GF-D8 (cell line): ENCODE results near the gene FGD4.

Experiments
- DNase-seq: peaks from one replicate; lab custom pipeline; 2025; lab: John Stamatoyannopoulos, UW

FGD4 gene

GRCh38 chr12:32399370-32400113 lies at the start of gene FGD4:
Gene FGD4, plus strand, starts transcription at chr12:32399558.
- no peak for DNase-seq

- DNase-seq, result no peak
Observed at GRCh38 chr12:32353540-32353939, 45.8 kb upstream of the FGD4 start.

GRCh38 chr12:32357601-32358249 lies 41.6 kb upstream of the FGD4 start:
- no peak for DNase-seq

DNA sequence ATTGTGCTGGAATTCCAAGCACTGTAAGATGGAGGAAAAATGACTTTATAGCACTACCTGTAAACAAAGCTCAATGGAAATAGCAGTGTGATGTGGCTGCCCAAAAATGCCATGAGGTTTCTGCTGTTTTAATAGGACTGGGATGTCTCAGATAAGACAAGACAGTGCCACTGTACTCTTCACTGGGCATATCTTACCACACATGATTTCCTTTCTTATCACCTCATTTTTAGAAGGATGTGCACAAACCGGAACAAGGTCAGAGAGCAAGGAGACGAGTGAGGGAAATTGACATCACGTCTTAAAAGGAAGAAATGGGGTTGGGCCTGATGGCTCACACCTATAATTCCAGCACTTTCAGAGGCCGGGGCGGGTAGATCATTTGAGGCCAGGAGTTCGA lies 38.4 kb upstream of the FGD4 start:
- DNase-seq, result no peak

- no peak for DNase-seq
Observed at GRCh38 chr12:32362892-32363291, 36.5 kb upstream of the FGD4 start.

- peak; percentile 12 for DNase-seq
Observed at GRCh38 chr12:32365473-32366064, 33.8 kb upstream of the FGD4 start.

- no peak for DNase-seq
Observed at GRCh38 chr12:32366714-32367113, 32.6 kb upstream of the FGD4 start.

DNA sequence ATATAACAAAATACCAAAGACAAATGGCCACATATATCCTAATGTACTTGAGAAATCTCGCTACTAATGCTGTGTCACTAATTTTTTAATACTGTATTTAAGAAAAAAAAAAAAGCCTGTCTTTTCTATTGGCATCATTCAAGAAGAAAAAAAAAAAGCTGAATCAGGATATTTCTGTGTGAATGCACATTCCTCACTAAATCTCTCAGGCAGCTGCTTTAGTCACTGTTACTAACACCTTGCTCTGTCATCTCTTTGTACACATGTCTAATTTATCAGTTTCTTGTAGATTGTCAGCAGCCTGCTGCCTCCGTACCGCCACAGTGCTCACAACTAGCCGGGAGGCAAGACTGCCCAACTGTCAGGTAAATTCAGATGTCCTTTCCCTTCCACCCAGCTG lies 32.0 kb upstream of the FGD4 start:
- DNase-seq, result no peak

DNA sequence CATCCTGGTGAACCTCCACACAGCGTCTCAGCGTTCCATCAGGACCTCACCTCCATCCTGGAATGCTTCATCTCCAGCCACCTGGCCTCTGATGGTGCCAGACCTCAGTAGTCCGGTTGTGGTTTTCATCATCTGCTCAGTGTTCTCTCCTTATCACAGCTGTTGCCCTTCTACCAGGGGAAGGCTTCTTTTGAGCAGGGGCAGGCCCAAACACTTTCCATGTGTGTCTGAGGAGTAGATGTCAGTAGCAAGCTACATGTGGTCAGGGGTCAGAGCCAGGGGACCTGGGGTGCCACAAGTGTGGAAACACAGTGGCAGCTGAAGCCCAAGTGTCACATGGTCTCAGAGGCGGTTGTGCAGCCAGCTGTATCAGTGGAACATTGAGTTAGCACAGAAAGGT lies 30.2 kb upstream of the FGD4 start:
- no peak for DNase-seq

- DNase-seq, result no peak
Observed at GRCh38 chr12:32377344-32378055, 21.9 kb upstream of the FGD4 start.

- DNase-seq, result no peak
Observed at GRCh38 chr12:32379213-32379612, 20.1 kb upstream of the FGD4 start.

DNA sequence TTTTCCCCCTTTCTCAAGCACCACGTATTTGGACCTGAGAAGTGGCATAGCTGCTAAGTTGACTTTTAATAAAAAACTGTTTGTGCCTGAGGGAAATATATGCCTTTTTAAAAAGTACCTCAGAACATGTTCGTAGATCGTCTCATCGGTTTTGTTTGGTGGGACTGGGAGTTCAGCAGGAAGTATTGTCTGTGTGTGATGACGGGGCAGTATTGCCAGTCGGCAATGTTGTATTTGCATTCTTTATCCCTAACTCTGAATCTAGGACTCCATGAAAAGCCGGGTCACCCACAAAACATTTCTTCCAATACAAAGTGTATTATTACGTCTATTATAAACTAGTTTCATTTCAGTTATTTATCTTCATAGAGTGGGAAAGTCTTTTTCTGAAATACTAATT lies 19.7 kb upstream of the FGD4 start:
- DNase-seq, result no peak

- no peak for DNase-seq
Observed at GRCh38 chr12:32382226-32382625, 17.1 kb upstream of the FGD4 start.

DNA sequence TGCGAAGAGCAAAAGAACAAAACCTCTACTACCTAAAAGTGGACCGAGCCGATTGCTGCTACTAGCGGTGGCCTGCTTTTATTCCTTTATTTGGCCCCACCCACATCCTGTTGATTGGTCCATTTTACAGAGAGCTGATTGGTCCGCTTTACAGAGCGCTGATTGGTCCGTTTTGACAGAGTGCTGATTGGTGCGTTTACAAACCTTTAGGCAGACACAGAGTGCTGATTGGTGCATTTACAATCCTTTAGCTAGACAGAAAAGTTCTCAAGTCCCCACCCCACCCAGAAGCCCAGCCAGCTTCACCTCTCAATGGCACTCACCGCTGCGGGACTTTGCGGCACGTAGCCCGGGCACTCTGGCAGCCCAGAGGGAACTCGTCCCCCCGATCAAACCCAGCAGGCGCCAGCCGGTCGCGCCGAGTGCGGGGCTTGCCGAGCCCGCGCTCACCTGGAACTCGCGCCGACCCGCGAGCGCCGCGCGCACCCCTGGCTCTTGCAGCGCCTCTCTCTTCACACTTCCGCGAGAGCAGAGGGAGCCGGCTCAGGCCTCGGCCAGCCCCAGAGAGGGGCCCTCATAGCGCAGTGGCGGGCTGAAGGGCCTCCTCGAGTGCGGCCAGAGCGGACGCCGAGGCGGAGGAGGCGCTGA lies 8.7 kb upstream of the FGD4 start:
- no peak for DNase-seq

GRCh38 chr12:32395026-32395425 lies 4.3 kb upstream of the FGD4 start:
- no peak for DNase-seq

GRCh38 chr12:32397696-32398095 lies 1.7 kb upstream of the FGD4 start:
- DNase-seq, result no peak

- no peak for DNase-seq
Observed at GRCh38 chr12:32398181-32398580, 1.2 kb upstream of the FGD4 start.

GRCh38 chr12:32398816-32399369 lies 465 bp upstream of the FGD4 start:
- DNase-seq, result no peak

- no peak for DNase-seq
Observed at GRCh38 chr12:32400114-32400672, 835 bp downstream of the FGD4 start.

GRCh38 chr12:32400866-32401265 lies 1.5 kb downstream of the FGD4 start:
- DNase-seq, result no peak

- DNase-seq, result no peak
Observed at GRCh38 chr12:32402170-32402569, 2.8 kb downstream of the FGD4 start.

GRCh38 chr12:32402946-32403345 lies 3.6 kb downstream of the FGD4 start:
- DNase-seq, result no peak
